Body of pancreas (tissue), 4 donors: Measurements from ENCODE around the gene TMSB10.

Source experiments
- CTCF ChIP-seq, 7 experiments: fragments of 450-650 bp in 4 of 7; fragments of 200-600 bp in 3 of 7; sonication (generic) in 3 of 7; IDR thresholded peaks; one replicate each; pipeline ENCODE4 v1.5.1; 2016 to 2019; ENCODE audit warnings: antibody characterized with exemption in 7 of 7
- POLR2A ChIP-seq, 3 donors: fragments of 450-650 bp; IDR thresholded peaks; one replicate each; pipeline ENCODE4 v1.6.1; 2016; ENCODE audit warnings: antibody characterized with exemption in 3 of 3, mild to moderate bottlenecking in 2 of 3

DNA sequence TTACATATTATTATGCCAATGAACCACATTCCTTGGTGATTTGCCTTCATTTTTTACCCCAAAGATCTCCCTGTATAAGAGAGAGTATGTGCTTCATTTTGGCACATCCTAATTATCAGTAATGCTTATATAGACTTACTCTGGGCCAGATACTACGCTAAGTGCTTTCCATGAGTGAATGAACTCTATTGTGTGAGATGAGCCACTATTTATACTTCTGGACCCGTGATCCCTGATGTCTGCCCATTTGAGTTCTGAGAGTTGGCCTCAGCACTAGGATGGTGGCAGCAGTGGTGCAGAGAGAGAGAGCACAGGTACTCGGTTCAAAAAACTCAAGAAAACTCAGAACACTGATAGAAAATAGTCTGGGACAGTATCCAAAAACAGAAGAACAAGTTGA lies 48.1 kb downstream of the TMSB10 start:
- TF ChIP-seq CTCF (IDR thresholded peaks at IDR 0.05) (no peak), POLR2A (IDR thresholded peaks at IDR 0.05) (no peak)
